Measurements from ENCODE around the gene ANKLE1.

ANKLE1 gene

GRCh38 chr19:17325133-17325532 lies 43.4 kb downstream of the ANKLE1 start:
- no peak for DNase-seq (ENCODE audit: low read depth in 2 of 3, low spot score in 2 of 3)

- DNase-seq (ENCODE audit: low read depth in 2 of 3, low spot score in 2 of 3), result no peak
These were observed 44.3 kb downstream of the ANKLE1 start for GRCh38 chr19:17325881-17326594.

GRCh38 chr19:17326595-17326966 lies 44.9 kb downstream of the ANKLE1 start:
- no peak for DNase-seq (ENCODE audit: low read depth in 2 of 3, low spot score in 2 of 3)

GRCh38 chr19:17327068-17327653 lies 45.5 kb downstream of the ANKLE1 start:
- no peak for DNase-seq (ENCODE audit: low read depth in 2 of 3, low spot score in 2 of 3)

GRCh38 chr19:17327654-17328516 lies 46.2 kb downstream of the ANKLE1 start:
- DNase-seq (ENCODE audit: low read depth in 2 of 3, low spot score in 2 of 3), result no peak

- DNase-seq (ENCODE audit: low read depth in 2 of 3, low spot score in 2 of 3), result no peak
These were observed 47.0 kb downstream of the ANKLE1 start for GRCh38 chr19:17328517-17329365.

- DNase-seq (ENCODE audit: low read depth in 2 of 3, low spot score in 2 of 3), result no peak
These were observed 47.9 kb downstream of the ANKLE1 start for GRCh38 chr19:17329366-17330261.

GRCh38 chr19:17330262-17331044 lies 48.8 kb downstream of the ANKLE1 start:
- DNase-seq (ENCODE audit: low read depth in 2 of 3, low spot score in 2 of 3), result no peak

- no peak for DNase-seq (ENCODE audit: low read depth in 2 of 3, low spot score in 2 of 3)
These were observed 49.4 kb downstream of the ANKLE1 start for GRCh38 chr19:17331045-17331558.

GRCh38 chr19:17332360-17332676 lies 50.6 kb downstream of the ANKLE1 start:
- DNase-seq (ENCODE audit: low read depth in 2 of 3, low spot score in 2 of 3), result no peak

- no peak for DNase-seq (ENCODE audit: low read depth in 2 of 3, low spot score in 2 of 3)
These were observed 51.2 kb downstream of the ANKLE1 start for GRCh38 chr19:17332677-17333581.

GRCh38 chr19:17333611-17334413 lies 52.1 kb downstream of the ANKLE1 start:
- peak in 2 of 3 experiments; percentile 35 to 56 for DNase-seq (ENCODE audit: low read depth in 2 of 3, low spot score in 2 of 3)

- peak; percentile 83 to 90 (median 85) for DNase-seq (ENCODE audit: low read depth in 2 of 3, low spot score in 2 of 3)
These were observed 53.0 kb downstream of the ANKLE1 start, which contains the start of gene ANO8 for GRCh38 chr19:17334414-17335409. TSS of gene ANO8 (minus strand) at chr19:17334855. CDS start at chr19:17334670, 185 bp downstream.

- DNase-seq (ENCODE audit: low read depth in 2 of 3, low spot score in 2 of 3), result no peak
These were observed 53.9 kb downstream of the ANKLE1 start for GRCh38 chr19:17335575-17335974.

All from activated CD8-positive, alpha-beta memory T cell treated with anti-CD3 and anti-CD28 coated beads for 48 hours (primary cell).